ENCODE results near the gene MUC7.
A peak's percentile ranks its signal among the peaks of the same experiment; 100 is the strongest.
"Not testable (repeated sequence)": the region's sequence is repeated elsewhere in the genome, so short reads cannot be mapped to it uniquely, and the experiment has no call there.

MUC7 gene

DNA sequence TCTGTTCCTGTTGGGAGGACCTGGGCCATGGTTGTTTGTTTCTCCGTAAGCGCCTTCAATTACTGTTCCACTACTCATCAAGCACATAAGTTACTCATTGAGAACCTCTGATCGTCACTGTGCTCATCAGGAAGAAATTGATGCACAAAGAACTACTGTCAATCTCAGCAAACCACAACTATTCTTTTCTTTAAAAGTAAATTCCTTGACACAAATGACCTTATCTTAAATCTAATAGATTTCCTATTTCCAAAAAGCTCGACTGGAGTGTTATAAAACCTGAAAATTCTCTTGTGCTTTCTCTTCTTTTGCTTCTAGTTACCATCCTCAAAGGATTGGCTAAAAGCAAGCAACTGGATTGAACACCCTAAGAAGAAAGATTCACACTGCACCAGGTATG lies at the start of gene MUC7:
Gene MUC7 (plus strand): TSS at position 301 of the 400 bp plus-strand sequence. CDS start 1,825 bp downstream, outside the sequence.
- no peak for DNase-seq

DNA sequence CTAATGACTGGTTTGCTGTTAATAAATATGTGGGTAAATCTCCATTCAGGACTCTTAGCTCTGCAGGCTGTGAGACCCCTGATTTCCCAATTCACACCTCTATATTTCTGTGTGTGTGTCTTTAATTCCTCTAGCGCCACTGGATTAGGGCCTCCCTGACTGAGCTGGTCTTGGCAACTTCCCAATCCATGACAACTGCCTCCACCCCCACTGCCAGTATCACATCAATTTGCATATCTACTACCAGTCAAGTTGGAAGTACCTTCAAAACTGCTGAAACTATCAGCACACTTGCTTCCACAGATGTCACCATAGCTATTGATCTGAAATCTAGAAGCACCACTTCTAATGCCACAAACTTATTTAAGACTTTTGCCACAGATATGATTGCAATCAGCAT lies 46.7 kb upstream of the MUC7 start:
- no peak for DNase-seq

DNA sequence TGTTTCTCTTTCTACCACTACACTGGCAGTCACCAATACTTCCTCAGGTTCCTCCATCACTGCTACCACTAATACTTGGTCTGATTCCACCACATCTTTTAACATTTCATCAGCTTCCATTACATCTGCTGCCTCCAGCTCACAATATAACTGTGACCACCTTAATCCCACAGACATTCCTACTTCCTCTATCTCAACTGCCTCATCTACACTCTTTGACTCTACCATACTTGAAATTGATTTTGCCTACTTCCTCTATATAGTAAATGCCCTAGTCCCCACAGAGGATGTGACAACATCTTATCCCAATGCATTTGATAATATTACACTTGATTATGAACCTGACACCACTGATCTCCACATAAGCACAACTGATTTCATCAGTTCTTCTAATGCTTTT lies 45.2 kb upstream of the MUC7 start:
- no peak for DNase-seq

DNA sequence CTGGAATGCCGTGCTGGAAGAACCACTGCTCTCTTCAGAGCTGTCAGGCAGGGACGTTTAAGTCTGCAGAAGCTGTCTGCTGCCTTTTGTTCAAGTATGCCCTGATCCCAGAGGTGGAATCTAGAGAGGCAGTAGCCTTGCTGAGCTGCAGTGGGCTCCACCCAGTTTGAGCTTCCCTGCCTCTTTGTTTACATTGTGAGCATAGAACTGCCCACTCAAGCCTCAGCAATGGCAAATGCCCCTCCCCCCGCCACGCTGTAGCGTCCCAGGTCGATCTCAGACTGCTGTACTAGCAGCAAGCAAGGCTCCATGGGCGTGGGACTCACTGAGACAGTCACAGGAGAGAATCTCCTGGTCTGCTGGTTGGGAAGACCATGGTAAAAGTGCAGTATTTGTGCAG lies 34.8 kb upstream of the MUC7 start:
- DNase-seq: no peak

DNA sequence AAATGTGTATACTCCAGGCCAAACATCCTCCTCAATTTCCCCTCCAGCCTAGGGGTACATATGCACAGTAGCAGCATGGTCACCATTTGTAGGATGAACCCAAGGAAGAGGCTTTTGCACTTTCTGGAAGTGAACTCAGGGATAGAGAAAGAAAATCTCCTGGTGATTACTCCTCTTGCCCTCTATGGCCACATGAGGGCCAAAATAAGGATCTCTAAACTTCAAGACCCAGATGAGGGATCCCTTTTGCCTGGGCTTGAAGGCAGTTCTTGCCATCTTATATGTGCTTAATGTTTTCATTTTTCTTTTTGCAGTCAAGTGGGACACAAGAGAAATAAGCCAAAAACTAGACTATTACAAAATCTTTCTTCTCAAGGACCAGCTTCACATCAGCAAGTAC lies 29.5 kb upstream of the MUC7 start:
- no peak for DNase-seq

DNA sequence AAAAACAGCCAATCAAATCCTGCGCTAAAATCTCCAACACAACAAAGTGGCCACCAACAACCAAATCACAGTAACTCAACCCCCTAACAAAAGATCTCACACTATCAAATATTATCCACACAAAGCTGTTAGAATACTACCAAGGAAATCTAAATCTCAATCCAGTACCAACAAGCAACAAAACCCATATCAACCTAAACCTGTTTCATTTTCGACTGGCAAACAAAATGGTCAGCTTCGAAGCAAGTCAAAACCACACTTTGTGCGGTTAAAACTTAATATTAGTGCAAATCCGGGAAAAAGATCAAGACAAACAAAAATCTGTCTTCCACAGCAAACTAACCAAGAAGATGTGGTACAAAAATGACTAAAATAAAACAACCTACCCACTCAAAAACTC lies 28.7 kb upstream of the MUC7 start:
- DNase-seq: no peak

DNA sequence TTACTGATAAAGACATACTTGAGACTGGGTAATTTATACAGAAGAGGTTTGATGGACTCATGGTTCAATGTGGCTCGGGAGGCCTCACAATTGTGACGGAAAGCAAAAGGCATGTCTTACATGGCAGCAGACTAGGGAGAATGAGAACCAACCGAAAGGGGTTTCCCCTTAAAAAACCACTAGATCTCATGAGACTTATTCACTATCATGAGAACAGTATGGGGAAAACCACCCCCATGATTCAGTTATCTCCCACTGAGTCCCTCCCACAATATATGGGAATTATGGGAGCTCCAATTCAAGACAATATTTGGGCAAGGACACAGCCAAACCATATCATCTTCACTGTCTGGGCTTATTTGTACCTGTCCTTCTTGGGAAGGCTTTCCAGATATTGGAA lies 22.8 kb upstream of the MUC7 start:
- no peak for DNase-seq

DNA sequence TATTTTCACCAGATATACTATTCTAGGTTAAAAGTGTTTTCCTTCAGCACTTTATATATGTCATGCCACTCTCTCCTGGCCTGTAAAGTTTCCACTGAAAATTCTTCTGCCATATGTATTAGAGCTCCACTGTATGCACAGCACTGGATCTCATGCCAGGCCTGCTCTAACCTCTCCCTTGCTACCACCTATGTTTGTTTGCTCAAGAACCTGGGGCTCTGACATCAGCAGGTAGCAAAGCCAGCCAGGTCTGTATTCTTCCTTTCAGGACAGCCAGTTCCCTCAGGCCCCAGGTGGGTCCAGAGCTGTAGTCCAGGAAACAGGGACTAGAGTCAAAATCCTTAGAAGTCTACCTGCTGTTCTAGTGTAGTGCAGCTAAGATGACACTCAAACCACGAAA lies 19.1 kb upstream of the MUC7 start:
- DNase-seq: no peak

DNA sequence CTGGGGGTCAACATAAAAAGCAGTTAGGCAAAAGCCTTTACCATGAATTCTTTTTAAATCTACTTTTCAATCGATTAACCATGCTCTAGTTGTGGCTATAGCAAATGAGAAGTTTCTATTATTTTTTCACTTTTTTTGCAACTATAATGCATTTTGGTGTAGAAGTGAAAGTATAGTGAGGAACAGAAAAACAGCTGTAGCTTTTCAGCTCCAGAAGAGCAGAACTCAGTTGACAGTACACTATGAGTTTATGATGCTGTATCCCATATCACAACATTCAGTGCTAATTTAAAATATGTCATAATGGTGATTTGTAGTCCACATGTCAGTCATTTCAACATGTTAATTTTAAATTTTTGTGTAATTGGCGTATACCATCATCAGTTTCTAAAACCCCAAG lies 8.7 kb upstream of the MUC7 start:
- no peak for DNase-seq

DNA sequence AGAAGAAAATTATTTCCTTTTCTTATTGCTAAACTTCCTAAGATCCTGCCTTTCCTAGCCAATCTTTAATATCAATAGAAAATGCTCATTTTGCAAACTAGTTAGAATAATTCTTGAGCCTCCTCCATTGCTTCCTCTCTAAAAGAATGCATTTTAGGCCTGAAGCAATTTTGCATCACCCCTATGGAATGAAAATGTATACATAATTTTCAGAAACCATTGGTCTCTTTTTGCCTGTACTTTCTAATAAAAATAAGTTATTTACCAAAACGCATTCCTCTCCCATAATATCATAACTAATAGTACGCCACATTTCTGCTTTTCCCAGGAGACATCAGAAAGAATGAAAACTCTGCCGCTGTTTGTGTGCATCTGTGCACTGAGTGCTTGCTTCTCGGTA lies 1.7 kb downstream of the MUC7 start:
- no peak for DNase-seq

DNA sequence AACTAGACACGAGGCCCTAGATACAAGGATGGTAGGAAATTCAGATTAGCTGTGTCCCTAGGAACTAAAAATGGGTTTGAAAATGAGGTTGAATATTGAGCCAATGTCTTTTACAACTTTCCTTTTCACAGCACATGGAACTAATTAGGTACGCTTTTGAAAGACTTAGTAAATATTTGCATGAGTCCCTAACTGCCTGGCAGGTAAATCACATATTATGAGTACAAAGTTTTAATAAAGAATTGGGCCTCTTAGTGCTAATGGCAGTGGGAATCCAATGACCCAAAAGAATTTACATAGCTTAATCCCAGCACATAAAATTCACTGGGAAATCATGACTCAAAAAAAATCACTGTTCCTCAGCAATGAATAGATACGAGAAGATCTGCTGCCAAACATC lies 16.8 kb downstream of the MUC7 start:
- no peak for DNase-seq

DNA sequence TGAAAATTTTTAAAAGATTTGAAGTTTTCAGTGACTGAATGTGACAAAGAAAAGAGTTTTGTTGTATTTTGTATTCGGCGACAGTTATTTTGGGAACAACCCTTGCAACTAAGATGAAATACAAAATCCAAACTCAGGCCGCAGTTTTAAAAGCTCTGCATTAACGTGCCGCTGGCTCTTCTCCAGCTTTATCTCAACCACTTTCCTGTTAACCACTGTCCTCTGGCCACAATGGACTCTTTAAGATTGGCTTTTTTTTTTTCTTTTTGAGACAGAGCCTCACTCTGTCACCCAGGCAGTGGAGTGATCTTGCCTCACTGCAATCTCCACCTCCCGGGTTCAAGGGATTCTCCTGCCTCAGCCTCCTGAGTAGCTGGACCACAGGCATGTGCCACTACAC lies 24.2 kb downstream of the MUC7 start:
- DNase-seq: no peak

DNA sequence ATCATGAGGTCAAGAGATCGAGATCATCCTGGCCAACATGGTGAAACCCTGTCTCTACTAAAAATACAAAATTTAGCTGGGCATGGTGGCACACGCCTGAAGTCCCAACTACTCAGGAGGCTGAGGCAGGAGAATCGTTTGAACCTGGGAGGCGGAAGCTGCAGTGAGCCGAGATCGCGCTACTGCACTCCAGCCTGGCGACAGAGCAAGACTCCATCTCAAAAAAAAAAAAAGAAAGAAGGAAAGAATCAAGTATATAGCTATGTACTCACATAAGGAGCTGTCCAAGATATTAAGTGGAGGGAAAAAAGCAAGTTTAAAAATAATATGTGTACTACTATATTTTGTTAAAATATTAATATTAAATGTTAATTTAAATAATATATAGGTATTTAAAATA lies 29.8 kb downstream of the MUC7 start:
- DNase-seq: not testable (repeated sequence)

DNA sequence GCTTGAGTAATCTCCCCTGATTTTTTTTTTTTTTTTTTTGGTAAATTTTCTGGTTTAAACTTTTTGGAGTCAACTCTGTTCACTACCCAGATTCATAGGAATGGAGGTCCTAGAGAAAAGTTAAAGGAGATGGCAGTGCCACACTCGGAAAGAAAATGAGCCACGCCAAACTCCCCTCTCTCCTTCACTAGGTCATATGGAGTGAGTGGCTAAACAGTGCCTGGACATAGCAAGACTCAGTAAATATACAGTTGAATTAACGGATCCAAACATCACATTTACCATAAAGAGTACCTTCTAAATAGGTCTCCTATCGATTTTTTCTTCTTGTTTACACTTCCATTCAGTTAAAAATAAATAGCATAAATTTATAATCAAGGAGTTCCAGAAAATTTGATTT lies 32.7 kb downstream of the MUC7 start:
- DNase-seq: no peak

DNA sequence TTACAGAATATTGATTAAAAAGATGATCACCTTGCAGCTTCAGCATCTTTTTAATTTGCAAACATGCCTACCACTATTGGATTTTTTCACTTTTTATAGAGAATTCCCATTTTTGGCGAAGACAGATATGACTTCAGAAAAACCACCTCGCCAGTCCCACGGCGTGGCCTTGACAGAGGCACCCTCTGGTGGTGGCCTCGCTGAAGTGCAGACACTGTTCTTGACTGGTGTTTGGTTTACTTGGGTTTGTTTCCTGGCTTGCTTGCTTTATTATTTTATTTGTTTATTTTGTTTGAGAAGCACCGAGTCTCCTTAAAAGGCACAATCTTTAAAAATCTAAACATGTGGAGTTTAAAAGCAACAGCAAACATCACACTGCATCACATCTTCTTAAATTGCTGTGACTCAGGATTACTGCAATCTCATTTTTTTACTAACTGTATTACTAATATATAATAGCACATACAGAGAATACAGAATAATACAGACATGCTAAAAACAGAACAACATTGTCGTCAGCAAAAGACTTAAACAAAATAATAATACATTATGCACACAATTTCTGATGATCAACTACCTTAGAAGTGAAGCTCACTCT lies 33.3 kb downstream of the MUC7 start:
- peak; percentile 72 for DNase-seq

DNA sequence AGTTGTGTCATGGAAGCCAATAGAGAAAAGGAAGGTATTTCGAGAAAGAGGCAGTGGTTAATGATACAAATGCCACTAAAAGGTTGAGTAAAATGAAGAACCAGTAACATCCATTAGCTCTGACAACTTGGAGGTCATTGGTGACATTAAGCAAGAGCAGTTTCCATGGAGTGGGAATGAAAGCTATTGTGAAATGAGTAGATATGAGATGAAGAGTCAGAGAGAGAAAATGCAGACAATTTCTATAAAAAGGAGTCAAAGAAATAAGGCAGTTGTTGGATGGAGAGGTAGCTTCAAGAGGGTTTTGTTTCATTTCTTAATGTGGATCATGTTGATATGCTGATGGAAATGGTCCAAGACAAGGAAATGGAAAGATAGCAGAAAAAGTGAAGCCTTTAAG lies 36.8 kb downstream of the MUC7 start:
- no peak for DNase-seq

DNA sequence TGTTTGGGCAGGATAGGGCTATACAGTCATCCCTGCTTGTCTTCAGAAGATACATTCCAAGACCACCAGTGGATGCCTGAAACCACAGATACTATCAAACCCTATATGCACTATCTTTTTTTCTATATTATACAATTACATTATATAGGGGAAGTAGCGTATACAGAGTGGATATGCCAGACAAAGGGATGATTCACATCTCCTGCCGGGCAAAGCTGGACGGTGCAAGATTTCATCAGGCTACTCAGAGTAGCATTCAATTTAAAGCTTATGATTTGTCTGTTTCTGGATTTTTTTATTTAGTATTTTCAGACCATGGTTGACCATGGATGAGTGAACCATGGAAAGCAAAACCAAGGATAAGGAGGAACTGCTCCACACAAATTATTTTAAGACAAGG lies 39.4 kb downstream of the MUC7 start:
- DNase-seq: no peak

DNA sequence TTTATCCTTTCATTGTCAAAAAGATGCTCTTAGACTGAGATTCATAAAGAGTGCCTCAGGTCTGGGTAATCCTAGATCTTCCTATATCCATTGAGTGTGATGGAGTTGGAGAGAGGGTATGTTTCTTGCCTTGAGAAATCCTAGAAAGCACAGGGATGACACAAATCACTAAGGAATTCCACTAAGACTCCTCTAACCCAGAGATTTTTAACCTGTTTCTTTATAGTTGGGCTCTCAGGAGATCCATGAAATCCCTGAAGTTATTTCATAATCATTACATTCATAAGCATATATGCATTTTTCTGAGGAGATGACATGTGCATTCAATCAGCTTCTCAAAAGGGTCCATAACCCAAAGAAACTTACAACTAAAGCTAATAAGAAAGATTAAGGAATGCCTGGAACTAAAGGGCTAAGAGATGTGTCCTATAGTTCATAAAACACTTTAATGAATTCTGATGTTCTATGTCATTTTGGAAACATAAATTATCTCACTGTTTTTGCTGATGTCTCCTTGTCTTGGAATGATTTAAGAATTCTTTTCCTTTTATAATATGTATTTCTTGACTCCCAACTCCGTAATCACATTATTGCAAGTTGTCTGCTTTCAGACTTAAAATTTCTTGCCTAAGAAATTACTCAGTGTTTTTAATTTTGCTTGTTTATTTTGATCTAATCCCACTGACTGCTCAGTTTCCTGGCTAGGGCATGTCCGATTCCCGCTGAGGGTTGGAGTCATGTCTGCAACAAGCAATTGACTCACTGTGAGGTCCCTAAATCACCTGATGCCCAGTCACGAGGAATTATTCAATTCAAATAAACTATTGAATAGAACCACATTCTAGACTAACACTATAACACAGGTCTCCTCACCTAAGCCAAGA lies 43.6 kb downstream of the MUC7 start:
- DNase-seq: no peak

DNA sequence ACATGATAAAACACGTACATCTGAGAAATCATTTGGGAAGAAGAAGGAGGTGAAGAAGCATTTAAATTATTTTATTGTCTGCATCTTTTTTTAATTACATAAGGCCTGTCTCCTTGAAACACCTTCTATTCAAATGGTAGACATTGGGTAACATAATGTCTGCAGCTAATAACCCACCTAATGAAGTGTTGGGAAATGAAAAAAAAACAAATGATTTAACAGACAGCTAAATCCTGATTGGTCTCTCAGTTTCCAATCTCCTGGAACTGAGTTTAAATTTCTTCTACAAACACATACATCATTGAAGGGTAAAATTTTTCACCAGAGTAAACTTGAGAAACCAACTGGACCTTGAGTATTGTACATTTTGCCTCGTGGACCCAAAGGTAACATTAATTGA lies 46.3 kb downstream of the MUC7 start, which contains the start of gene AMTN:
Gene AMTN (plus strand): TSS at position 301 of the 400 bp plus-strand sequence. CDS start 209 bp downstream, outside the sequence.
- no peak for DNase-seq

DNA sequence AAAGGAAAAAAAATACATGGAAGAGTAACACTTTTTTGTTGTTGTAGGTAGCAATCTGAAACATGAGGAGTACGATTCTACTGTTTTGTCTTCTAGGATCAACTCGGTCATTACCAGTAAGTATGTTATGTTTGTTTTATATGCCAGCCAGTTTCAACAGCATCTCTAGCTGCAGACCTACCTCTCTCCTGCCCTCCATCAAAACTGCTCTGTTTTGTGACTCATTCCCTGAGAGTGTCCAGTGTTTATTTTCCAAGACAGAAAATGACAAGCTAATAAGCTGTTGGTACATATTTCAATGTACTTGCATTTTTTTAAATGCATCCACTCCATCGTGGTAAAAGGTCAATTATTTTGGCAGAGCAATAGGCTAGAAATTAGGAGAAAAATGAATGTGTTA lies 46.7 kb downstream of the MUC7 start:
- no peak for DNase-seq

DNA sequence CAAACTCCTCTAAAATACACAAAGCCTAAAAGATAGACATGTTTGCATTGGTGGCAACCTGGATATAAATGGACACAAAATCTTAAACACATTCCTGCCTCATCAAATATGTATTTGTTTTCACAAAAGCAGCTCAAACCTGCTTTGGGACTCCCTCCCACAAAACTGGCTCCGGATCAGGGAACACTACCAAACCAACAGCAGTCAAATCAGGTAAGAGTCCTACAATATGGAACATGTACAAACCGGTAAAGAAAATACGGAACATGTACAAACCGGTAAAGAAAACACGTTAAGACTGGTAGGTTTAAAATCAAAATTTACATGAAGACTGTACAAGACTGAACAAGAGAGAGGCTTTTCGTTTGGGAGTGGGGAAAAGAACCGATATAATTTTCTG lies 50.6 kb downstream of the MUC7 start:
- DNase-seq: no peak

DNA sequence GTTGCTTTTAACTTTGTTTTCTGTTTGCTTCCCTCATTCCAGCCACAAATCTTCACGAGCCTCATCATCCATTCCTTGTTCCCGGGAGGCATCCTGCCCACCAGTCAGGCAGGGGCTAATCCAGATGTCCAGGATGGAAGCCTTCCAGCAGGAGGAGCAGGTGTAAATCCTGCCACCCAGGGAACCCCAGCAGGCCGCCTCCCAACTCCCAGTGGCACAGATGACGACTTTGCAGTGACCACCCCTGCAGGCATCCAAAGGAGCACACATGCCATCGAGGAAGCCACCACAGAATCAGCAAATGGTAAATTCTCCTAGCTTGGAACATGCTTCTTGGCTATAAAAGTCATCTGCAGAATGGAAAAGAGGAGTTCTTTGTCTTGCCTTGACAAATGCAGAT lies 59.0 kb downstream of the MUC7 start:
- no peak for DNase-seq

DNA sequence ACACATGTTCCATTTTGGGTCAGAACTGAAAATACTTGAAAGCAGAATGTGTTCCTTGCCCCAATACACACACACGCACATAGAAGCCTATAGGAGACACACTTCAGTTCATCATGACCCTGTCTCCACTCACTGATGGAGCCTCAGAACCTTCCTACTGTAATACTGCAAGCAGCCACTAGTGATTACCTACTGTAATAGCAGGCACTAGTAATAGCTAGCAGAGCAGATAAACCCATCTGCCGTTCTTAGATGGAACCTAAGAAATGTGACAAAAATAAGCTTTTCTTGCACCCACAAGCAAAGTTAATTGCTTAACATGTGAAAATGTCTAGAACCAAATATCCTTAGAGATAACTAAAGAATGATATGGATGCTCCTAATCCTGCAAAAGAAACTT lies 60.0 kb downstream of the MUC7 start:
- no peak for DNase-seq
